IMR-90 (cell line): ENCODE results near the gene PTPRN2. TPM values are rescaled to one million over a fixed set of nuclear protein-coding genes. Genes with fewer than 3 reads are reported as not detected.

Experiments used
- ATAC-seq: fragments of 200-7000 bp; cut with Tn5 transposase; 2 replicates; pipeline ENCODE4 v1.9.1; 2020; ENCODE audit warnings: low read depth, mild to moderate bottlenecking, moderate library complexity
- BruUV-seq: library from RNA; stranded (reverse); fragments of 400-500 nt; replicated peaks from 2 replicates; lab custom pipeline; 2021; lab: Mats Ljungman, UMichigan
- CTCF ChIA-PET: fragments of 300-600 bp; formaldehyde crosslinking; extraction: SDS; loops from one replicate; lab custom pipeline; 2021; ENCODE audit warnings: antibody characterized with exemption; lab: Yijun Ruan, JAX
- POLR2A ChIA-PET: fragments of 300-600 bp; sonication (Branson Sonifier 250); formaldehyde crosslinking; loops from one replicate; lab custom pipeline; 2022; ENCODE audit warnings: antibody characterized with exemption; ENCODE audit not compliant: unreplicated experiment; lab: Charles Lee
- DNase-seq: peaks from one replicate; pipeline ENCODE4 v3.0.0; 2013
- H2AFZ ChIP-seq: replicated peaks from 2 replicates; pipeline ENCODE3; 2013; ENCODE audit warnings: low read length, mild to moderate bottlenecking; ENCODE audit not compliant: poor library complexity
- H2AK5ac ChIP-seq: 2 replicates; pipeline ENCODE4 v1.6.1; 2013; ENCODE audit warnings: low read depth, low read length, inconsistent platforms
- H2AK9ac ChIP-seq: replicated peaks from 2 replicates; pipeline ENCODE3; 2013; ENCODE audit warnings: mild to moderate bottlenecking, low read depth, low read length, moderate library complexity; ENCODE audit not compliant: poor library complexity
- H2BK120ac ChIP-seq: 2 replicates; pipeline ENCODE4 v1.6.1; 2013; ENCODE audit warnings: low read depth, low read length, inconsistent platforms
- H2BK15ac ChIP-seq: 3 replicates; pipeline ENCODE4 v1.6.1; 2013; ENCODE audit warnings: low read depth, low read length, inconsistent platforms
- H2BK20ac ChIP-seq: 2 replicates; pipeline ENCODE4 v1.6.1; 2013; ENCODE audit warnings: low read depth, mild to moderate bottlenecking, inconsistent platforms, low read length, moderate library complexity
- H2BK5ac ChIP-seq: 2 replicates; pipeline ENCODE4 v1.6.1; 2013; ENCODE audit warnings: mild to moderate bottlenecking, low read depth, low read length, inconsistent platforms; ENCODE audit not compliant: poor library complexity, severe bottlenecking
- H3K14ac ChIP-seq: replicated peaks from 2 replicates; pipeline ENCODE4 v1.6.1; 2013; ENCODE audit warnings: low read depth, low read length, inconsistent platforms
- H3K18ac ChIP-seq: 2 replicates; pipeline ENCODE4 v1.6.1; 2013; ENCODE audit warnings: low read depth, low read length, control low read depth
- H3K23ac ChIP-seq: 2 replicates; pipeline ENCODE4 v1.6.1; 2013; ENCODE audit warnings: low read depth, low read length, inconsistent platforms
- H3K27ac ChIP-seq: 2 replicates; pipeline ENCODE4 v1.5.1; 2013; ENCODE audit warnings: mild to moderate bottlenecking, control low read depth, low read length; ENCODE audit not compliant: insufficient read depth
- H3K27me3 ChIP-seq: 2 replicates; pipeline ENCODE4 v1.6.1; 2013; ENCODE audit warnings: low read length; ENCODE audit not compliant: control insufficient read depth, insufficient read depth
- H3K36me3 ChIP-seq: 2 replicates; pipeline ENCODE4 v1.6.1; 2013; ENCODE audit warnings: low read length, mixed read lengths; ENCODE audit not compliant: control insufficient read depth, insufficient read depth
- H3K4ac ChIP-seq: 2 replicates; pipeline ENCODE4 v1.6.1; 2013; ENCODE audit warnings: low read depth, low read length, inconsistent platforms
- H3K4me1 ChIP-seq: 2 replicates; pipeline ENCODE4 v1.6.1; 2013; ENCODE audit warnings: low read length, mixed read lengths; ENCODE audit not compliant: control insufficient read depth, insufficient read depth
- H3K4me2 ChIP-seq: 2 replicates; pipeline ENCODE4 v1.6.1; 2013; ENCODE audit warnings: low read depth, mild to moderate bottlenecking, control low read depth, low read length, moderate library complexity
- H3K4me3 ChIP-seq: 2 replicates; pipeline ENCODE4 v1.5.1; 2013; ENCODE audit warnings: low read depth, mild to moderate bottlenecking, control low read depth, low read length, moderate library complexity; ENCODE audit not compliant: insufficient read depth
- H3K56ac ChIP-seq: 2 replicates; pipeline ENCODE4 v1.6.1; 2013; ENCODE audit warnings: low read length, inconsistent platforms; ENCODE audit not compliant: insufficient read depth; ENCODE audit errors: extremely low read depth
- H3K79me1 ChIP-seq, 2 experiments: 2 replicates each; pipeline ENCODE4 v1.6.1; 2013; ENCODE audit warnings: low read length in 2 of 2, inconsistent platforms in 1 of 2, low read depth in 1 of 2
- H3K9ac ChIP-seq: 2 replicates; pipeline ENCODE4 v1.6.1; 2013; ENCODE audit warnings: low read depth, low read length, control low read depth
- H3K9me1 ChIP-seq: 2 replicates; pipeline ENCODE4 v1.6.1; 2013; ENCODE audit warnings: low read length, inconsistent platforms; ENCODE audit not compliant: insufficient read depth
- H3K9me3 ChIP-seq: 2 replicates; pipeline ENCODE4 v1.6.1; 2013; ENCODE audit warnings: low read length; ENCODE audit not compliant: control insufficient read depth, insufficient read depth
- H4K20me1 ChIP-seq: 2 replicates; pipeline ENCODE4 v1.6.1; 2013; ENCODE audit warnings: low read length, inconsistent platforms; ENCODE audit not compliant: insufficient read depth
- H4K5ac ChIP-seq: 2 replicates; pipeline ENCODE4 v1.6.1; 2013; ENCODE audit warnings: mild to moderate bottlenecking, low read depth, low read length, control low read depth
- H4K8ac ChIP-seq, 2 experiments: 2 replicates each; pipeline ENCODE4 v1.6.1; 2013; ENCODE audit warnings: low read depth in 2 of 2, low read length in 2 of 2, control low read depth in 1 of 2, inconsistent platforms in 1 of 2
- H4K91ac ChIP-seq: 2 replicates; pipeline ENCODE4 v1.6.1; 2013; ENCODE audit warnings: low read depth, low read length, inconsistent platforms; ENCODE audit not compliant: insufficient read depth
- BHLHE40 ChIP-seq: fragments of 150-350 bp; IDR thresholded peaks from 2 replicates; pipeline ENCODE4 v1.6.1; 2016; ENCODE audit warnings: mild to moderate bottlenecking, low read depth, low read length
- CEBPB ChIP-seq: IDR thresholded peaks from 2 replicates; pipeline ENCODE4 v1.6.1; 2012; ENCODE audit warnings: low read depth, low read length, improper control_type of control experiment
- CHD1 ChIP-seq: IDR thresholded peaks from 2 replicates; pipeline ENCODE4 v1.6.1; 2012; ENCODE audit warnings: low read depth, low read length, improper control_type of control experiment
- ELK1 ChIP-seq: fragments of 150-350 bp; IDR thresholded peaks from 2 replicates; pipeline ENCODE4 v1.6.1; 2016; ENCODE audit warnings: low read depth, mild to moderate bottlenecking, low read length, moderate library complexity, borderline replicate concordance
- FOS ChIP-seq: fragments of 150-350 bp; IDR thresholded peaks from 2 replicates; pipeline ENCODE4 v1.6.1; 2016; ENCODE audit warnings: low read depth, low read length
- MAFK ChIP-seq: IDR thresholded peaks from 2 replicates; pipeline ENCODE4 v1.6.1; 2012; ENCODE audit warnings: low read depth, low read length, improper control_type of control experiment
- MAZ ChIP-seq: IDR thresholded peaks from 2 replicates; pipeline ENCODE4 v1.6.1; 2012; ENCODE audit warnings: low read depth, mild to moderate bottlenecking, low read length, improper control_type of control experiment, moderate library complexity, borderline replicate concordance
- MXI1 ChIP-seq: IDR thresholded peaks from 2 replicates; pipeline ENCODE4 v1.6.1; 2012; ENCODE audit warnings: low read depth, mild to moderate bottlenecking, low read length, moderate library complexity, borderline replicate concordance
- NFE2L2 ChIP-seq: fragments of 150-350 bp; IDR thresholded peaks from 2 replicates; pipeline ENCODE4 v1.6.1; 2016; ENCODE audit warnings: low read depth, mild to moderate bottlenecking, low read length
- POLR2A ChIP-seq: IDR thresholded peaks from 2 replicates; pipeline ENCODE4 v1.6.1; 2012; ENCODE audit warnings: mild to moderate bottlenecking, low read depth, low read length
- RAD21 ChIP-seq: IDR thresholded peaks from 2 replicates; pipeline ENCODE4 v1.6.1; 2012; ENCODE audit warnings: low read length, improper control_type of control experiment
- RCOR1 ChIP-seq: IDR thresholded peaks from 2 replicates; pipeline ENCODE4 v1.6.1; 2012; ENCODE audit warnings: mild to moderate bottlenecking, low read length, improper control_type of control experiment; ENCODE audit not compliant: insufficient replicate concordance
- RFX5 ChIP-seq: IDR thresholded peaks from 2 replicates; pipeline ENCODE4 v1.8.0; 2012; ENCODE audit warnings: low read depth, mild to moderate bottlenecking, low read length, moderate library complexity
- SMC3 ChIP-seq: fragments of 150-350 bp; IDR thresholded peaks from 2 replicates; pipeline ENCODE4 v1.6.1; 2016; ENCODE audit warnings: low read depth, mild to moderate bottlenecking, antibody characterized with exemption, low read length, moderate library complexity
- USF2 ChIP-seq: fragments of 150-350 bp; IDR thresholded peaks from 2 replicates; pipeline ENCODE4 v1.6.1; 2017; ENCODE audit warnings: mild to moderate bottlenecking, antibody characterized with exemption, low read length, low read depth
- WGBS, 2 experiments: methylation state at CpG; one replicate each; pipeline versions ENCODE4 v1.1.5 to v1.1.7; 2013; ENCODE audit warnings: missing lambda C conversion rate in 2 of 2; ENCODE audit not compliant: insufficient read length in 1 of 2; ENCODE audit errors: extremely low coverage in 2 of 2; 5-methylcytosine and 5-hydroxymethylcytosine counted together
- dilution Hi-C: fragments of 300-500 bp; cut with HindIII; formaldehyde crosslinking; loops from one replicate; pipeline ENCODE4 v1.14.3; 2018; ENCODE audit warnings: low sequenced_read_pairs; ENCODE audit not compliant: unreplicated experiment
- in situ Hi-C: fragments of 300-500 bp; cut with MboI; formaldehyde crosslinking; loops from 3 replicates; pipeline ENCODE4 v1.14.3; 2019; ENCODE audit warnings: low sequenced_read_pairs, inconsistent platforms, mixed read lengths
- intact Hi-C: fragments of 100-400 bp; cut with micrococcal nuclease; formaldehyde crosslinking; loops from 2 replicates; pipeline ENCODE4 v1.10.0; 2022
- polyA plus RNA-seq, 3 experiments: library from polyadenylated mRNA; depleted of rRNA; stranded (reverse); fragments of >200 nt; gene quantifications; 2 replicates each; pipeline ENCODE4 v1.2.3, GENCODE V29; 2012; ENCODE audit warnings: low replicate concordance in 1 of 3
- total RNA-seq: library from RNA; depleted of rRNA; stranded (reverse); fragments of >200 nt; gene quantifications from 2 replicates; pipeline ENCODE4 v1.2.3, GENCODE V29; 2012
- TF ChIP-seq, protein P1 (sequence below): conservative IDR thresholded peaks from 2 replicates; pipeline ENCODE4 v1.5.1; 2012; ENCODE audit warnings: mild to moderate bottlenecking, low read depth, low read length, improper control_type of control experiment

Gene PTPRN2
- total and polyA plus RNA-seq, 2 of the 4 experiments (the other 2 are of a cell fraction), result 0.03 TPM; not detected in 1

GRCh38 chr7:157693071-157693520 is 894.5 kb downstream of the PTPRN2 start:
- in situ Hi-C loops, result no loop called here
- Histone ChIP-seq H3K4me3 (no peak overlapping the region), H2BK20ac (no peak overlapping the region), H3K27me3 (peaks cover 17% of the 10 kb centered on the region; the same call in 1 of the 2 replicates), H2BK5ac (no peak overlapping the region), H3K27ac (no peak overlapping the region), H3K9me1 (no peaks in the 10 kb centered on the region), H2BK15ac (no peak overlapping the region), H4K5ac (no peak overlapping the region), H3K14ac (no peak overlapping the region), H3K79me1 (no peaks in the 10 kb centered on the region), H2AK5ac (no peak overlapping the region), H3K4me2 (no peak overlapping the region), H3K4ac (no peak overlapping the region), H2BK120ac (no peak overlapping the region), H2AFZ (no peak overlapping the region), H3K9ac (no peak overlapping the region), H4K20me1 (no peaks in the 10 kb centered on the region), H4K8ac (no peak overlapping the region), H2AK9ac (no peak overlapping the region), H3K23ac (no peak overlapping the region), H3K36me3 (no peaks in the 10 kb centered on the region), H3K18ac (no peak overlapping the region), H3K4me1 (no peaks in the 10 kb centered on the region), H3K9me3 (no peaks in the 10 kb centered on the region), H3K56ac (no peak overlapping the region), H4K91ac (no peak overlapping the region)
- TF ChIP-seq SMC3 (no peak), RCOR1 (no peak), RAD21 (no peak), ELK1 (no peak), NFE2L2 (no peak), MAZ (no peak), MXI1 (no peak), CHD1 (no peak), FOS (no peak), USF2 (no peak), CEBPB (no peak), POLR2A (no peak), BHLHE40 (no peak), MAFK (no peak), RFX5 (no peak)
- TF ChIP-seq, protein P1, sequence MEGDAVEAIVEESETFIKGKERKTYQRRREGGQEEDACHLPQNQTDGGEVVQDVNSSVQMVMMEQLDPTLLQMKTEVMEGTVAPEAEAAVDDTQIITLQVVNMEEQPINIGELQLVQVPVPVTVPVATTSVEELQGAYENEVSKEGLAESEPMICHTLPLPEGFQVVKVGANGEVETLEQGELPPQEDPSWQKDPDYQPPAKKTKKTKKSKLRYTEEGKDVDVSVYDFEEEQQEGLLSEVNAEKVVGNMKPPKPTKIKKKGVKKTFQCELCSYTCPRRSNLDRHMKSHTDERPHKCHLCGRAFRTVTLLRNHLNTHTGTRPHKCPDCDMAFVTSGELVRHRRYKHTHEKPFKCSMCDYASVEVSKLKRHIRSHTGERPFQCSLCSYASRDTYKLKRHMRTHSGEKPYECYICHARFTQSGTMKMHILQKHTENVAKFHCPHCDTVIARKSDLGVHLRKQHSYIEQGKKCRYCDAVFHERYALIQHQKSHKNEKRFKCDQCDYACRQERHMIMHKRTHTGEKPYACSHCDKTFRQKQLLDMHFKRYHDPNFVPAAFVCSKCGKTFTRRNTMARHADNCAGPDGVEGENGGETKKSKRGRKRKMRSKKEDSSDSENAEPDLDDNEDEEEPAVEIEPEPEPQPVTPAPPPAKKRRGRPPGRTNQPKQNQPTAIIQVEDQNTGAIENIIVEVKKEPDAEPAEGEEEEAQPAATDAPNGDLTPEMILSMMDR, result no peak
- DNase-seq (no peak), ATAC-seq (no peak)
- intact Hi-C loops, result no loop called here
- CTCF ChIA-PET, result no interaction called here
- dilution Hi-C loops, result no loop called here
- no TSS peak for BruUV-seq
- 5% methylated on average over 13 of the region's 47 CpGs; no CpG with 5 or more reads in 1 of the 2 experiments for WGBS, 2 experiments
- POLR2A ChIA-PET, result no interaction called here
